K562 (cell line): ENCODE results near the gene NDUFB10. TPM values are rescaled to one million over a fixed set of nuclear protein-coding genes. Genes with fewer than 3 reads are reported as not detected.
"Not testable (repeated sequence)": the region's sequence is repeated elsewhere in the genome, so short reads cannot be mapped to it uniquely, and the experiment has no call there.

Source experiments
- ATAC-seq: fragments of 200-7000 bp; cut with Tn5 transposase; 3 replicates; pipeline ENCODE4 v1.9.1; 2020; ENCODE audit warnings: moderate library complexity
- BruUV-seq: library from RNA; stranded (reverse); fragments of 400-500 nt; replicated peaks from 2 replicates; lab custom pipeline; 2021; lab: Mats Ljungman, UMichigan
- CTCF ChIA-PET: fragments of 300-600 bp; formaldehyde crosslinking; extraction: SDS; loops from one replicate; lab custom pipeline; 2021; ENCODE audit warnings: low intra/inter-chr PET ratio; lab: Yijun Ruan, JAX
- POLR2A ChIA-PET: fragments of 300-600, 350-650 bp; sonication (Branson Sonifier 250); formaldehyde crosslinking; extraction: SDS; loops from one replicate; lab custom pipeline; 2021; ENCODE audit warnings: antibody characterized with exemption, inconsistent platforms; lab: Yijun Ruan, JAX
- DNase-seq, 4 experiments: peaks; one replicate each; pipeline versions ENCODE4 v3.0.0 to v3.0.0-alpha.2; 2011 to 2018; ENCODE audit warnings: low spot score in 3 of 4, mixed read lengths in 3 of 4; ENCODE audit errors: extremely low read depth in 1 of 4
- FAIRE-seq: peaks from 2 replicates; lab custom pipeline; 2011; peaks lifted over from hg19 to GRCh38; lab: Jason Lieb, UNC
- H2AFZ ChIP-seq: 2 replicates; pipeline ENCODE4 v1.6.0; 2011; ENCODE audit warnings: low read depth, low read length, control low read depth, inconsistent platforms
- H3K27ac ChIP-seq: fragments of 200-600 bp; 3 replicates; pipeline ENCODE4 v1.8.0; 2011; ENCODE audit warnings: low read depth, mild to moderate bottlenecking, control low read depth, inconsistent platforms, low read length, moderate library complexity, mixed read lengths; ENCODE audit errors: extremely low read depth
- H3K27me3 ChIP-seq, 2 experiments: fragments of 300-600 bp in 1 of 2; 2 replicates in 1 of 2; 3 replicates in 1 of 2; pipeline versions ENCODE4 v1.6.0 to v1.8.0; 2011; ENCODE audit warnings: inconsistent platforms in 2 of 2, low read length in 2 of 2, mild to moderate bottlenecking in 1 of 2, mixed read lengths in 1 of 2, moderate library complexity in 1 of 2; ENCODE audit not compliant: control insufficient read depth in 2 of 2, insufficient read depth in 2 of 2
- H3K36me3 ChIP-seq: fragments of 300-600 bp; 3 replicates; pipeline ENCODE4 v1.8.0; 2011; ENCODE audit warnings: mild to moderate bottlenecking, low read length, inconsistent platforms; ENCODE audit not compliant: control insufficient read depth, insufficient read depth
- H3K4me1 ChIP-seq, 2 experiments: fragments of 200-600 bp in 1 of 2; replicated peaks in 1 of 2; 2 replicates in 1 of 2; 3 replicates in 1 of 2; pipeline versions ENCODE4 v1.5.1 to v1.8.0; 2011; ENCODE audit warnings: inconsistent platforms in 2 of 2, low read length in 2 of 2, mild to moderate bottlenecking in 1 of 2, mixed read lengths in 1 of 2, moderate library complexity in 1 of 2; ENCODE audit not compliant: control insufficient read depth in 2 of 2, insufficient read depth in 2 of 2
- H3K4me2 ChIP-seq: 2 replicates; pipeline ENCODE4 v1.6.1; 2011; ENCODE audit warnings: low read length, control low read depth, inconsistent platforms, mixed read lengths; ENCODE audit not compliant: insufficient read depth
- H3K4me3 ChIP-seq: fragments of 200-600 bp; sonication (generic), shearing (Covaris generic); 2 replicates; pipeline ENCODE4 v1.5.1; 2016; ENCODE audit warnings: control low read depth, inconsistent platforms
- H3K79me2 ChIP-seq: fragments of 200-600 bp; 3 replicates; pipeline ENCODE4 v1.8.0; 2011; ENCODE audit warnings: low read length, inconsistent platforms; ENCODE audit not compliant: control insufficient read depth, insufficient read depth
- H3K9ac ChIP-seq, 2 experiments: 2 replicates each; pipeline versions ENCODE4 v1.6.0 to v1.6.1; 2011; ENCODE audit warnings: low read depth in 2 of 2, low read length in 2 of 2, control low read depth in 1 of 2, inconsistent platforms in 1 of 2, mild to moderate bottlenecking in 1 of 2, mixed read lengths in 1 of 2; ENCODE audit not compliant: insufficient read depth in 1 of 2
- H3K9me1 ChIP-seq: one replicate; pipeline ENCODE4 v1.6.0; 2011; ENCODE audit warnings: inconsistent platforms, mild to moderate bottlenecking, low read length, moderate library complexity; ENCODE audit not compliant: control insufficient read depth, insufficient read depth
- H3K9me3 ChIP-seq: replicated peaks from 2 replicates; pipeline ENCODE4 v1.5.1; 2011; ENCODE audit warnings: low read depth, low read length, inconsistent platforms; ENCODE audit not compliant: control insufficient read depth, insufficient read depth
- H4K20me1 ChIP-seq: replicated peaks from 2 replicates; pipeline ENCODE4 v1.6.1; 2011; ENCODE audit warnings: low read length, inconsistent platforms, mixed read lengths; ENCODE audit not compliant: control insufficient read depth, insufficient read depth
- ATF3 ChIP-seq, 2 experiments: fragments of 450-650 bp in 1 of 2; sonication (generic) in 1 of 2; formaldehyde crosslinking in 1 of 2; IDR thresholded peaks in 1 of 2; conservative IDR thresholded peaks in 1 of 2; 2 replicates each; pipeline versions ENCODE4 v1.6.1 to v1.8.1; 2016 to 2023; ENCODE audit warnings: mild to moderate bottlenecking in 2 of 2, moderate library complexity in 2 of 2, inconsistent platforms in 1 of 2, missing genetic modification reagents in 1 of 2
- KDM1A ChIP-seq, 2 experiments: fragments of 450-650 bp; IDR thresholded peaks; 2 replicates each; pipeline ENCODE4 v1.6.1; 2016; ENCODE audit warnings: mild to moderate bottlenecking in 2 of 2
- KDM5B ChIP-seq: fragments of 200-600 bp; sonication (generic); IDR thresholded peaks from 2 replicates; pipeline ENCODE4 v1.6.1; 2012; ENCODE audit warnings: low read depth, mild to moderate bottlenecking, moderate library complexity, low read length, control low read depth, inconsistent platforms; ENCODE audit not compliant: insufficient replicate concordance
- NFYB ChIP-seq: IDR thresholded peaks from 2 replicates; pipeline ENCODE4 v1.6.1; 2011; ENCODE audit warnings: mild to moderate bottlenecking, moderate library complexity; ENCODE audit not compliant: insufficient read length; ENCODE audit errors: extremely low read depth
- POLR2A ChIP-seq: fragments of 450-650 bp; conservative IDR thresholded peaks from 2 replicates; pipeline ENCODE4 v1.6.1; 2016
- POLR2AphosphoS5 ChIP-seq: IDR thresholded peaks from 2 replicates; pipeline ENCODE4 v1.6.1; 2011; ENCODE audit warnings: mild to moderate bottlenecking, low read depth, low read length, moderate library complexity; ENCODE audit not compliant: control insufficient read depth, insufficient read depth
- POLR2G ChIP-seq: fragments of 200-400 bp; formaldehyde crosslinking; IDR thresholded peaks from 2 replicates; pipeline ENCODE4 v1.6.1; 2017; ENCODE audit warnings: low read depth, mild to moderate bottlenecking, antibody characterized with exemption, low read length, moderate library complexity
- RBFOX2 ChIP-seq: fragments of 200-400 bp; formaldehyde crosslinking; IDR thresholded peaks from 2 replicates; pipeline ENCODE4 v1.6.1; 2017; ENCODE audit warnings: low read depth, mild to moderate bottlenecking, low read length, moderate library complexity
- RBM22 ChIP-seq: fragments of 200-400 bp; formaldehyde crosslinking; IDR thresholded peaks from 2 replicates; pipeline ENCODE4 v1.6.1; 2018; ENCODE audit warnings: low read length, low read depth; ENCODE audit not compliant: poor library complexity, severe bottlenecking
- ZBTB33 ChIP-seq: sonication (generic); formaldehyde crosslinking; IDR thresholded peaks from 2 replicates; pipeline ENCODE4 v1.8.1; 2023; ENCODE audit warnings: mild to moderate bottlenecking, missing genetic modification reagents
- WGBS: fragments of 100-300 bp; shearing (Covaris generic); methylation state at CpG from one replicate; pipeline ENCODE4 v1.1.6; 2016; ENCODE audit warnings: low coverage, mixed read lengths; ENCODE audit not compliant: insufficient coverage; ENCODE audit errors: missing lambda C conversion rate; 5-methylcytosine and 5-hydroxymethylcytosine counted together
- in situ Hi-C: fragments of 300-500 bp; cut with MboI; formaldehyde crosslinking; loops from 4 replicates; pipeline ENCODE4 v1.15.0; 2018; ENCODE audit warnings: inconsistent platforms, mixed read lengths
- intact Hi-C: fragments of 100-400 bp; cut with micrococcal nuclease; formaldehyde crosslinking; loops from 2 replicates; pipeline ENCODE4 v1.14.2; 2022
- polyA plus RNA-seq, 8 experiments: library from polyadenylated mRNA; depleted of rRNA in 4 of 8; stranded (reverse) in 5 of 8; unstranded in 3 of 8; fragments of >200 nt; fragmentation: Nextera tagmentation in 2 of 8; fragmentation: Illumina TruSeq in 1 of 8; extraction: Ambion mirVana in 2 of 8; extraction: Trizol in 1 of 8; gene quantifications; 2 replicates each; pipeline versions ENCODE4 v1.2.1 to v1.2.3, GENCODE V29; 2011 to 2014; ENCODE audit warnings: inconsistent platforms in 1 of 8, missing spikeins in 1 of 8
- total RNA-seq, 7 experiments: library from RNA; depleted of rRNA in 6 of 7; stranded (reverse); fragments of >200 nt in 6 of 7; fragmentation: Illumina TruSeq in 2 of 7; extraction: Trizol in 2 of 7; gene quantifications; 2 replicates each; pipeline versions ENCODE4 v1.2.1 to v1.2.3, GENCODE V29; 2011 to 2021; ENCODE audit warnings: low replicate concordance in 1 of 7

Gene NDUFB10
- total and polyA plus RNA-seq, 9 of the 15 experiments (the other 6 are each of a cell fraction or from before 2014, with no cell fraction given) = 69.3 to 527 (median 161) TPM

GRCh38 chr16:1953734-1954133 is 5.6 kb upstream of the NDUFB10 start:
- ChIA-PET CTCF (no interaction called here), POLR2A (interaction anchor here (1.9 to 5.6 kb wide), 2 partner anchors 10 kb away, joined by 8 to 37 read pairs; partner anchors contain the start of genes MSRB1 and RPS2)
- no peak overlapping the region for H3K4me3 ChIP-seq
- no peak for FAIRE-seq
- no peak overlapping the region for H3K27ac ChIP-seq
- intact Hi-C loops (no loop called here), in situ Hi-C loops (no loop called here)
- no peak for DNase-seq
- no peak for ATAC-seq
- WGBS = 87% methylated on average over 16 of the region's 22 CpGs
- no TSS peak for BruUV-seq
- H3K9me1 ChIP-seq = no peaks in the 10 kb centered on the region
- H4K20me1 ChIP-seq = no peaks in the 10 kb centered on the region
- H3K9ac ChIP-seq = peak overlapping the region in 1 of 2 experiments; percentile 64; a peak in 2 of 4 replicates
- no peaks in the 10 kb centered on the region for H3K36me3 ChIP-seq
- H3K79me2 ChIP-seq = no peaks in the 10 kb centered on the region
- H3K4me2 ChIP-seq = no peak overlapping the region
- H2AFZ ChIP-seq = no peak overlapping the region
- H3K9me3 ChIP-seq = no peaks in the 10 kb centered on the region
- no peaks in the 10 kb centered on the region for H3K27me3 ChIP-seq
- H3K4me1 ChIP-seq = peaks cover 0 to 44% of the 10 kb centered on the region in 2 experiments; a peak in 4 of 5 replicates
- TF ChIP-seq KDM1A (IDR thresholded peaks at IDR 0.05) (peak in 1 of 2 experiments; percentile 54; a peak in 1 of 4 replicates), RBM22 (no peak)

- H3K79me2 ChIP-seq = peaks cover 33% of the 10 kb centered on the region
- FAIRE-seq = peak; percentile 23
- POLR2A ChIA-PET = interaction anchor here (1.7 kb wide), 1 partner anchor 9 kb away, joined by 4 read pairs; the partner anchor contains the start of gene RNF151
- H3K4me2 ChIP-seq; H2AFZ ChIP-seq; H3K27me3 ChIP-seq; H3K9me3 ChIP-seq; H3K9ac ChIP-seq; intact Hi-C loops; H3K9me1 ChIP-seq; BruUV-seq; ATAC-seq; CTCF ChIA-PET; H3K27ac ChIP-seq; in situ Hi-C loops; H3K4me3 ChIP-seq; TF ChIP-seq ATF3 (CRISPR knock-in tag; conservative IDR thresholded peaks at IDR 0.05): not testable (repeated sequence)
- peaks cover 22% of the 10 kb centered on the region; the same call in 2 of the 3 replicates for H3K36me3 ChIP-seq
- H3K4me1 ChIP-seq = peaks cover 8 to 59% of the 10 kb centered on the region in 2 experiments; a peak in 4 of 5 replicates
- peak in 1 of 4 experiments; percentile 44 for DNase-seq
- 89% methylated on average over 15 of the region's 22 CpGs for WGBS
- H4K20me1 ChIP-seq = peaks cover 19% of the 10 kb centered on the region
- TF ChIP-seq RBFOX2 (peak; percentile 42; the same call in 1 of the 2 replicates), NFYB (peak; percentile 16), POLR2G (peak; percentile 24; the same call in 1 of the 2 replicates), POLR2AphosphoS5 (0 out of 2 replicates have a peak, but pooled peaks have one; percentile 20), ZBTB33 (peak; percentile 98), ATF3 (IDR thresholded peaks at IDR 0.05) (peak; percentile 23; the same call in 1 of the 2 replicates), KDM5B (peak; percentile 34), POLR2A (peak; percentile 78)
Observed at GRCh38 chr16:1957434-1958142, 1.8 kb upstream of the NDUFB10 start.
